Measurements from ENCODE around the gene HNF1A.

GRCh38 chr12:120940006-120940405 lies 38.3 kb upstream of the HNF1A start:
- TF ChIP-seq CTCF (optimal IDR thresholded peaks at IDR 0.05 in 1 of 3, IDR thresholded peaks at IDR 0.05 in 1 of 3, conservative IDR thresholded peaks at IDR 0.05 in 1 of 3; ENCODE audit: extremely low read depth in 1 of 3, insufficient read depth in 2 of 3, low read length in 3 of 3) = no peak
- no peak for TF ChIP-seq EZH2 (IDR thresholded peaks at IDR 0.05; ENCODE audit: low read length)
